Endothelial cell of umbilical vein (primary cell): Measurements from ENCODE around the gene GTPBP4.

Experiments used
- CTCF ChIP-seq, 2 donors: IDR thresholded peaks; 1 replicate in 1 of 2; 2 replicates in 1 of 2; pipeline ENCODE4 v1.5.1; 2011; ENCODE audit warnings: low read length in 2 of 2, mild to moderate bottlenecking in 2 of 2, moderate library complexity in 2 of 2, control low read depth in 1 of 2, inconsistent platforms in 1 of 2, low read depth in 1 of 2; ENCODE audit not compliant: insufficient read depth in 1 of 2; ENCODE audit errors: extremely low read depth in 1 of 2
- EZH2 ChIP-seq: IDR thresholded peaks from 2 replicates; pipeline ENCODE4 v1.6.1; 2012; ENCODE audit warnings: borderline replicate concordance, low read depth, mild to moderate bottlenecking, moderate library complexity, low read length, inconsistent platforms; ENCODE audit not compliant: severe bottlenecking
- FOS ChIP-seq: IDR thresholded peaks from 2 replicates; pipeline ENCODE4 v1.6.1; 2011; ENCODE audit warnings: mild to moderate bottlenecking, low read length, moderate library complexity, borderline replicate concordance; ENCODE audit not compliant: insufficient read depth
- GATA2 ChIP-seq: IDR thresholded peaks from 2 replicates; pipeline ENCODE4 v1.7.0; 2011; ENCODE audit warnings: low read depth, mild to moderate bottlenecking, moderate library complexity, mixed read lengths, low read length; ENCODE audit not compliant: insufficient read length, insufficient read depth
- JUN ChIP-seq: IDR thresholded peaks from 2 replicates; pipeline ENCODE4 v1.6.1; 2011; ENCODE audit warnings: borderline replicate concordance, low read depth; ENCODE audit not compliant: insufficient read length, insufficient read depth
- MYC ChIP-seq: IDR thresholded peaks from one replicate; pipeline ENCODE4 v1.6.1; 2011; ENCODE audit warnings: mild to moderate bottlenecking, low read depth, low read length
- POLR2A ChIP-seq: IDR thresholded peaks from 2 replicates; pipeline ENCODE4 v1.6.1; 2012; ENCODE audit warnings: low read depth, mild to moderate bottlenecking, control low read depth, low read length
- POLR2AphosphoS5 ChIP-seq: IDR thresholded peaks from 2 replicates; pipeline ENCODE4 v1.6.1; 2012; ENCODE audit warnings: low read depth, mild to moderate bottlenecking, control low read depth, low read length, moderate library complexity; ENCODE audit not compliant: insufficient read depth
- TF ChIP-seq, protein P1 (sequence below): IDR thresholded peaks from 2 replicates; pipeline ENCODE4 v1.6.1; 2011; ENCODE audit not compliant: insufficient read depth, insufficient read length

GRCh38 chr10:1006573-1006972 is 18.3 kb downstream of the GTPBP4 start:
- TF ChIP-seq CTCF (IDR thresholded peaks at IDR 0.05; ENCODE audit: extremely low read depth in 1 of 2, insufficient read depth in 1 of 2, low read depth in 1 of 2, low read length in 2 of 2) (no peak), POLR2A (no peak), POLR2AphosphoS5 (no peak), FOS (no peak), EZH2 (no peak), MYC (no peak), JUN (no peak), GATA2 (no peak)
- TF ChIP-seq, protein P1, sequence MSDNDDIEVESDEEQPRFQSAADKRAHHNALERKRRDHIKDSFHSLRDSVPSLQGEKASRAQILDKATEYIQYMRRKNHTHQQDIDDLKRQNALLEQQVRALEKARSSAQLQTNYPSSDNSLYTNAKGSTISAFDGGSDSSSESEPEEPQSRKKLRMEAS = no peak
